SK-N-SH (cell line): ENCODE data around the gene ADCY7. TPM values are rescaled to one million over a fixed set of nuclear protein-coding genes. Genes with fewer than 3 reads are reported as not detected.
A peak's percentile ranks its signal among the peaks of the same experiment; 100 is the strongest.

Experiments
- CTCF ChIA-PET: fragments of 300-600, 350-600 bp; formaldehyde crosslinking; extraction: SDS; loops from one replicate; lab custom pipeline; 2021; lab: Yijun Ruan, JAX
- POLR2A ChIA-PET: fragments of 350-600 bp; sonication (Branson Sonifier 250); formaldehyde crosslinking; extraction: SDS; loops from one replicate; lab custom pipeline; 2020; ENCODE audit warnings: antibody characterized with exemption, inconsistent platforms; lab: Yijun Ruan, JAX
- DNase-seq: peaks from one replicate; pipeline ENCODE4 v3.0.0; 2012
- H2AFZ ChIP-seq: fragments of 200-600 bp; sonication (generic); 2 replicates; pipeline ENCODE4 v1.8.1; 2016; ENCODE audit warnings: antibody characterized with exemption, mild to moderate bottlenecking, low read depth
- H3F3A ChIP-seq: fragments of 200-600 bp; sonication (generic); replicated peaks from 2 replicates; pipeline ENCODE3; 2016; ENCODE audit warnings: antibody characterized with exemption, mild to moderate bottlenecking; ENCODE audit not compliant: insufficient read depth
- H3K27ac ChIP-seq, 2 experiments: fragments of 200-500 bp in 1 of 2; fragments of 200-600 bp in 1 of 2; sonication (Bioruptor generic) in 1 of 2; sonication (generic), shearing (Covaris generic) in 1 of 2; 2 replicates each; pipeline versions ENCODE4 v1.5.1 to v1.6.1; 2014 to 2016; ENCODE audit warnings: low read depth in 2 of 2, inconsistent platforms in 1 of 2, low read length in 1 of 2, mild to moderate bottlenecking in 1 of 2, mixed read lengths in 1 of 2
- H3K27me3 ChIP-seq: fragments of 200-600 bp; sonication (generic), shearing (Covaris generic); 2 replicates; pipeline ENCODE4 v1.6.1; 2016; ENCODE audit warnings: mixed run types; ENCODE audit not compliant: insufficient read depth
- H3K36me3 ChIP-seq, 2 experiments: fragments of 200-500 bp in 1 of 2; fragments of 200-600 bp in 1 of 2; sonication (Bioruptor generic) in 1 of 2; sonication (generic) in 1 of 2; replicated peaks in 1 of 2; 2 replicates each; pipeline versions ENCODE3 to v1.5.1; 2014 to 2016; ENCODE audit warnings: low read length in 1 of 2, mild to moderate bottlenecking in 1 of 2; ENCODE audit not compliant: insufficient read depth in 2 of 2, control insufficient read depth in 1 of 2
- H3K4me1 ChIP-seq, 2 experiments: fragments of 200-500 bp in 1 of 2; fragments of 200-600 bp in 1 of 2; sonication (Bioruptor generic) in 1 of 2; sonication (generic), shearing (Covaris generic) in 1 of 2; 2 replicates each; pipeline versions ENCODE4 v1.5.1 to v1.6.1; 2014 to 2016; ENCODE audit warnings: low read depth in 1 of 2, low read length in 1 of 2, mixed run types in 1 of 2; ENCODE audit not compliant: insufficient read depth in 2 of 2, control insufficient read depth in 1 of 2
- H3K4me2 ChIP-seq: fragments of 200-600 bp; sonication (generic), shearing (Covaris generic); 2 replicates; pipeline ENCODE4 v1.6.1; 2017; ENCODE audit warnings: mixed run types
- H3K4me3 ChIP-seq, 2 experiments: fragments of 200-500 bp in 1 of 2; fragments of 200-600 bp in 1 of 2; sonication (Bioruptor generic) in 1 of 2; sonication (generic), shearing (Covaris generic) in 1 of 2; 2 replicates each; pipeline versions ENCODE4 v1.5.1 to v1.8.1; 2014 to 2016; ENCODE audit warnings: low read depth in 2 of 2, inconsistent platforms in 1 of 2, low read length in 1 of 2, mild to moderate bottlenecking in 1 of 2, mixed read lengths in 1 of 2, moderate library complexity in 1 of 2
- H3K79me2 ChIP-seq: fragments of 200-600 bp; sonication (generic); 2 replicates; pipeline ENCODE4 v1.8.1; 2017; ENCODE audit warnings: mild to moderate bottlenecking; ENCODE audit not compliant: insufficient read depth
- H3K9ac ChIP-seq: fragments of 200-600 bp; sonication (generic); 2 replicates; pipeline ENCODE4 v1.6.1; 2017; ENCODE audit warnings: mixed run types
- H3K9me2 ChIP-seq: fragments of 200-600 bp; sonication (generic); 2 replicates; pipeline ENCODE4 v1.6.1; 2017; ENCODE audit warnings: mixed run types
- H3K9me3 ChIP-seq: fragments of 200-600 bp; sonication (generic); 2 replicates; pipeline ENCODE4 v1.6.1; 2017; ENCODE audit warnings: mixed run types, mild to moderate bottlenecking, moderate library complexity
- H4K20me1 ChIP-seq: fragments of 200-600 bp; sonication (generic); 2 replicates; pipeline ENCODE4 v1.6.1; 2017; ENCODE audit warnings: mild to moderate bottlenecking, mixed run types; ENCODE audit not compliant: insufficient read depth
- EP300 ChIP-seq, 2 experiments: IDR thresholded peaks; 2 replicates each; pipeline versions ENCODE4 v1.4.0 to v1.6.1; 2012; ENCODE audit warnings: borderline replicate concordance in 1 of 2, low read depth in 1 of 2, low read length in 1 of 2
- EZH2phosphoT487 ChIP-seq: fragments of 200-600 bp; sonication (generic); IDR thresholded peaks from 2 replicates; pipeline ENCODE4 v1.6.1; 2017; ENCODE audit warnings: low read depth, mixed run types, mild to moderate bottlenecking, antibody characterized with exemption, moderate library complexity, borderline replicate concordance
- FOSL2 ChIP-seq: IDR thresholded peaks from 2 replicates; pipeline ENCODE4 v1.4.0; 2012; ENCODE audit warnings: low read depth, mild to moderate bottlenecking, moderate library complexity, borderline replicate concordance
- FOXM1 ChIP-seq: IDR thresholded peaks from 2 replicates; pipeline ENCODE4 v1.4.0; 2012; ENCODE audit warnings: low read depth, mild to moderate bottlenecking
- NRF1 ChIP-seq: IDR thresholded peaks from 2 replicates; pipeline ENCODE4 v1.6.1; 2012; ENCODE audit warnings: low read depth, mild to moderate bottlenecking, low read length
- RXRA ChIP-seq: IDR thresholded peaks from 2 replicates; pipeline ENCODE4 v1.4.0; 2012; ENCODE audit warnings: low read depth, mild to moderate bottlenecking, borderline replicate concordance
- TCF12 ChIP-seq: IDR thresholded peaks from 2 replicates; pipeline ENCODE4 v1.4.0; 2012
- USF1 ChIP-seq: IDR thresholded peaks from 2 replicates; pipeline ENCODE4 v1.4.0; 2012; ENCODE audit warnings: low read depth, borderline replicate concordance
- USF2 ChIP-seq: fragments of 150-350 bp; IDR thresholded peaks from 2 replicates; pipeline ENCODE4 v1.6.1; 2017; ENCODE audit warnings: antibody characterized with exemption, low read length, low read depth, borderline replicate concordance
- WGBS: methylation state at CpG from one replicate; pipeline ENCODE4 v1.1.6; 2017; ENCODE audit warnings: low lambda C conversion rate; 5-methylcytosine and 5-hydroxymethylcytosine counted together
- polyA plus RNA-seq, 3 experiments: library from polyadenylated mRNA; depleted of rRNA; stranded (reverse); fragments of >200 nt; gene quantifications; 2 replicates each; pipeline ENCODE4 v1.2.3, GENCODE V29; 2012
- TF ChIP-seq, protein P1 (sequence below): IDR thresholded peaks from 2 replicates; pipeline ENCODE4 v1.6.1; 2012; ENCODE audit warnings: mild to moderate bottlenecking, low read depth, low read length, moderate library complexity

The ADCY7 gene
- polyA plus RNA-seq, 1 of the 3 experiments (the other 2 are of a cell fraction) = 14.3 TPM

DNA sequence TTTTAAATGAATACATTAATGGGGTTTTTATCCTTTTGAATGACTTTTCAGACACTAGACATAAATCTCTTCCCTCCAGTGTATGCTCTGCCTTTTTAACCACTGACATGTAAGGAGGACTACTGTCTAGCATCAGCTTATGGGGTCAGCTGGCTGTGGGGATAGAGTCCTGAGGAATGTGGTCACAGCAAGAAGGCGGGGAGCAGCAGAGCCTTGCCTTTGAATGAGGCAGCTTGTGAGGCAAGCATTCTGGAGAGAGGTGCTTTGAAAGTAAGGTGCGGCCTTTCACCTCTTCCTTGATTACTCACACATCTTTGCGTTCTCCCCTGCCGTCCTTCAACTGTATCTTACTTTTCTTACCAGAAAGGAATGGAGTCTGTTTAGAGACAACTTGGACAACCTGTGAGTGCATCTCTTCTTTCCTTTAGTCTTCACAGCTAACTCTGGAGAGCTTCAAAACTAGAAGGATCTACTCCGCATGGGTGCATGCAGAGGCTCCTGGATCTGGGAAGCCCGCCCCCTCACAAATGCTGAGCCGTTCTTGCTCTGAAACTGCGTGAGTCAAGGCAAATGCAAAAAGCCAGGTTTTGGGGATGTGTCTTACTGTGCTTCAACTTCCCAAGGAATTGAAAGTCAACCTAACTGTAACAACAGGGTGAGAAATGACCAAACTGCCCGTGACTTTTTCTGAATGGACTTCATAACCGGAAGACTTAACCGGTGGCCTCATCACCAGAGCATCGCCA is 49.9 kb downstream of the ADCY7 start:
- peak overlapping the region in 1 of 2 experiments; percentile 93; a peak in 2 of 4 replicates for H3K27ac ChIP-seq
- CTCF ChIA-PET = interaction anchor here (0.9 to 2.5 kb wide), 8 partner anchors 10 to 292 kb away, joined by 3 to 14 read pairs (median 6); no protein-coding TSS in a partner anchor
- WGBS = 92% methylated on average over 11 of the region's 12 CpGs

GRCh38 chr16:50316848-50317630 is 50.7 kb downstream of the ADCY7 start:
- Histone ChIP-seq H3K4me3 (no peak overlapping the region), H3K79me2 (no peaks in the 10 kb centered on the region), H3K36me3 (peaks cover 66 to 89% of the 10 kb centered on the region in 2 experiments), H2AFZ (no peak overlapping the region), H3K27me3 (no peaks in the 10 kb centered on the region), H3K9me2 (no peaks in the 10 kb centered on the region), H3K9ac (no peak overlapping the region), H3K4me1 (peaks cover 0 to 32% of the 10 kb centered on the region in 2 experiments; a peak in 2 of 4 replicates), H3F3A (peaks cover 2% of the 10 kb centered on the region), H3K9me3 (no peaks in the 10 kb centered on the region), H3K27ac (peak overlapping the region in 1 of 2 experiments; percentile 93; a peak in 2 of 4 replicates), H3K4me2 (no peak overlapping the region), H4K20me1 (no peaks in the 10 kb centered on the region)
- CTCF ChIA-PET = interaction anchor here (0.9 to 2.5 kb wide), 3 partner anchors 12 to 292 kb away, joined by 4 to 8 read pairs (median 6); no protein-coding TSS in a partner anchor
- 88% methylated on average over 10 of the region's 10 CpGs for WGBS
- POLR2A ChIA-PET = no interaction called here
- no peak for DNase-seq
- TF ChIP-seq EZH2phosphoT487 (no peak), USF2 (no peak), FOXM1 (no peak), NRF1 (no peak), RXRA (no peak), FOSL2 (no peak), TCF12 (no peak), EP300 (IDR thresholded peaks at IDR 0.05; ENCODE audit: borderline replicate concordance in 1 of 2, low read depth in 1 of 2, low read length in 1 of 2) (no peak), USF1 (no peak)
- TF ChIP-seq, protein P1, sequence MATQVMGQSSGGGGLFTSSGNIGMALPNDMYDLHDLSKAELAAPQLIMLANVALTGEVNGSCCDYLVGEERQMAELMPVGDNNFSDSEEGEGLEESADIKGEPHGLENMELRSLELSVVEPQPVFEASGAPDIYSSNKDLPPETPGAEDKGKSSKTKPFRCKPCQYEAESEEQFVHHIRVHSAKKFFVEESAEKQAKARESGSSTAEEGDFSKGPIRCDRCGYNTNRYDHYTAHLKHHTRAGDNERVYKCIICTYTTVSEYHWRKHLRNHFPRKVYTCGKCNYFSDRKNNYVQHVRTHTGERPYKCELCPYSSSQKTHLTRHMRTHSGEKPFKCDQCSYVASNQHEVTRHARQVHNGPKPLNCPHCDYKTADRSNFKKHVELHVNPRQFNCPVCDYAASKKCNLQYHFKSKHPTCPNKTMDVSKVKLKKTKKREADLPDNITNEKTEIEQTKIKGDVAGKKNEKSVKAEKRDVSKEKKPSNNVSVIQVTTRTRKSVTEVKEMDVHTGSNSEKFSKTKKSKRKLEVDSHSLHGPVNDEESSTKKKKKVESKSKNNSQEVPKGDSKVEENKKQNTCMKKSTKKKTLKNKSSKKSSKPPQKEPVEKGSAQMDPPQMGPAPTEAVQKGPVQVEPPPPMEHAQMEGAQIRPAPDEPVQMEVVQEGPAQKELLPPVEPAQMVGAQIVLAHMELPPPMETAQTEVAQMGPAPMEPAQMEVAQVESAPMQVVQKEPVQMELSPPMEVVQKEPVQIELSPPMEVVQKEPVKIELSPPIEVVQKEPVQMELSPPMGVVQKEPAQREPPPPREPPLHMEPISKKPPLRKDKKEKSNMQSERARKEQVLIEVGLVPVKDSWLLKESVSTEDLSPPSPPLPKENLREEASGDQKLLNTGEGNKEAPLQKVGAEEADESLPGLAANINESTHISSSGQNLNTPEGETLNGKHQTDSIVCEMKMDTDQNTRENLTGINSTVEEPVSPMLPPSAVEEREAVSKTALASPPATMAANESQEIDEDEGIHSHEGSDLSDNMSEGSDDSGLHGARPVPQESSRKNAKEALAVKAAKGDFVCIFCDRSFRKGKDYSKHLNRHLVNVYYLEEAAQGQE = no peak

More for the DNA sequence above, 49.9 kb downstream of the ADCY7 start:
- Histone ChIP-seq H3F3A (peaks cover 2% of the 10 kb centered on the region), H3K9me2 (no peaks in the 10 kb centered on the region), H3K27me3 (no peaks in the 10 kb centered on the region), H3K9me3 (no peaks in the 10 kb centered on the region), H4K20me1 (no peaks in the 10 kb centered on the region), H3K36me3 (peaks cover 60 to 84% of the 10 kb centered on the region in 2 experiments), H3K4me1 (peaks cover 0 to 32% of the 10 kb centered on the region in 2 experiments; a peak in 2 of 4 replicates), H3K4me2 (no peak overlapping the region), H2AFZ (no peak overlapping the region), H3K4me3 (no peak overlapping the region), H3K79me2 (no peaks in the 10 kb centered on the region), H3K9ac (no peak overlapping the region)
- no peak for TF ChIP-seq FOXM1
- TF ChIP-seq EP300 (IDR thresholded peaks at IDR 0.05; ENCODE audit: borderline replicate concordance in 1 of 2, low read depth in 1 of 2, low read length in 1 of 2) = no peak
- DNase-seq = no peak
- POLR2A ChIA-PET = interaction anchor here (0.8 to 1.5 kb wide), 5 partner anchors 10 to 70 kb away, joined by 3 read pairs; no protein-coding TSS in a partner anchor
